Keratinocyte (primary cell): ENCODE data around the gene MCRIP2. TPM values are rescaled to one million over a fixed set of nuclear protein-coding genes. Genes with fewer than 3 reads are reported as not detected.

Experiments
- DNase-seq: peaks from one replicate; pipeline ENCODE4 v3.0.0-alpha.2; 2011; ENCODE audit warnings: low read depth, missing footprints, low spot score
- FAIRE-seq: peaks from 2 replicates; lab custom pipeline; 2011; peaks lifted over from hg19 to GRCh38; lab: Jason Lieb, UNC
- H2AFZ ChIP-seq: 2 replicates; pipeline ENCODE4 v1.6.0; 2012; ENCODE audit warnings: low read length, control low read depth, inconsistent platforms; ENCODE audit not compliant: control insufficient read depth
- H3K27ac ChIP-seq: 2 replicates; pipeline ENCODE4 v1.5.1; 2011; ENCODE audit warnings: low read length; ENCODE audit not compliant: control insufficient read depth, insufficient read depth
- H3K27me3 ChIP-seq: 3 replicates; pipeline ENCODE4 v1.6.0; 2011; ENCODE audit warnings: low read length; ENCODE audit not compliant: control insufficient read depth, insufficient read depth; ENCODE audit errors: extremely low read depth
- H3K36me3 ChIP-seq, 2 experiments: 2 replicates in 1 of 2; 3 replicates in 1 of 2; pipeline ENCODE4 v1.5.1; 2011; ENCODE audit warnings: low read length in 2 of 2, mild to moderate bottlenecking in 1 of 2; ENCODE audit not compliant: control insufficient read depth in 2 of 2, insufficient read depth in 2 of 2; ENCODE audit errors: extremely low read depth in 1 of 2
- H3K4me1 ChIP-seq: 3 replicates; pipeline ENCODE4 v1.5.1; 2011; ENCODE audit warnings: low read length; ENCODE audit not compliant: control insufficient read depth, insufficient read depth; ENCODE audit errors: extremely low read depth
- H3K4me2 ChIP-seq: 3 replicates; pipeline ENCODE4 v1.6.0; 2011; ENCODE audit warnings: low read depth, low read length; ENCODE audit not compliant: control insufficient read depth, insufficient read depth; ENCODE audit errors: extremely low read depth
- H3K4me3 ChIP-seq, 3 experiments: fragments of 200-600 bp in 1 of 3; sonication (generic) in 1 of 3; 2 replicates in 2 of 3; 3 replicates in 1 of 3; pipeline ENCODE4 v1.5.1; 2011 to 2016; ENCODE audit warnings: low read length in 3 of 3, mild to moderate bottlenecking in 3 of 3, control low read depth in 2 of 3, inconsistent platforms in 1 of 3, low read depth in 1 of 3, mixed read lengths in 1 of 3, mixed run types in 1 of 3, moderate library complexity in 1 of 3; ENCODE audit not compliant: control insufficient read depth in 2 of 3, insufficient read depth in 2 of 3; ENCODE audit errors: extremely low read depth in 1 of 3
- H3K79me2 ChIP-seq: 2 replicates; pipeline ENCODE4 v1.6.0; 2012; ENCODE audit warnings: low read length; ENCODE audit not compliant: control insufficient read depth, insufficient read depth
- H3K9ac ChIP-seq: 3 replicates; pipeline ENCODE4 v1.6.0; 2011; ENCODE audit warnings: low read length; ENCODE audit not compliant: control insufficient read depth, insufficient read depth; ENCODE audit errors: extremely low read depth
- H3K9me1 ChIP-seq: 3 replicates; pipeline ENCODE4 v1.6.0; 2011; ENCODE audit warnings: low read length; ENCODE audit not compliant: control insufficient read depth, insufficient read depth; ENCODE audit errors: extremely low read depth
- H3K9me3 ChIP-seq: 2 replicates; pipeline ENCODE4 v1.5.1; 2012; ENCODE audit warnings: low read depth, low read length; ENCODE audit not compliant: control insufficient read depth
- H4K20me1 ChIP-seq: 3 replicates; pipeline ENCODE4 v1.6.0; 2011; ENCODE audit warnings: low read length; ENCODE audit not compliant: control insufficient read depth, insufficient read depth; ENCODE audit errors: extremely low read depth
- CTCF ChIP-seq, 3 experiments: IDR thresholded peaks in 1 of 3; conservative IDR thresholded peaks in 1 of 3; optimal IDR thresholded peaks in 1 of 3; 2 replicates in 2 of 3; 3 replicates in 1 of 3; pipeline versions ENCODE3 to v1.5.1; 2011; ENCODE audit warnings: low read length in 3 of 3, mild to moderate bottlenecking in 3 of 3, moderate library complexity in 2 of 3, control low read depth in 1 of 3, inconsistent platforms in 1 of 3; ENCODE audit not compliant: insufficient read depth in 2 of 3; ENCODE audit errors: extremely low read depth in 1 of 3
- EZH2 ChIP-seq: IDR thresholded peaks from one replicate; pipeline ENCODE4 v1.6.1; 2012; ENCODE audit warnings: inconsistent platforms, mild to moderate bottlenecking, low read length, moderate library complexity
- dilution Hi-C: fragments of 300-500 bp; cut with MboI; formaldehyde crosslinking; loops from one replicate; pipeline ENCODE4 v1.7.0; 2020; ENCODE audit warnings: low sequenced_read_pairs; ENCODE audit not compliant: extremely low pct_ligation_motif_present
- polyA plus RNA-seq, 5 experiments: library from polyadenylated mRNA; depleted of rRNA in 3 of 5; stranded (reverse) in 3 of 5; stranded (forward) in 1 of 5; unstranded in 1 of 5; fragments of >200 nt; gene quantifications; 1 replicate in 1 of 5; 2 replicates in 3 of 5; 3 replicates in 1 of 5; pipeline versions ENCODE4 v1.2.1 to v1.2.3, GENCODE V29; 2011 to 2012; ENCODE audit warnings: missing spikeins in 2 of 5, low read depth in 1 of 5, low replicate concordance in 1 of 5

MCRIP2 gene
- polyA plus RNA-seq, 1 donor (not counting 4 experiments of a cell fraction or from before 2014, with no cell fraction given): 8.1 TPM

DNA sequence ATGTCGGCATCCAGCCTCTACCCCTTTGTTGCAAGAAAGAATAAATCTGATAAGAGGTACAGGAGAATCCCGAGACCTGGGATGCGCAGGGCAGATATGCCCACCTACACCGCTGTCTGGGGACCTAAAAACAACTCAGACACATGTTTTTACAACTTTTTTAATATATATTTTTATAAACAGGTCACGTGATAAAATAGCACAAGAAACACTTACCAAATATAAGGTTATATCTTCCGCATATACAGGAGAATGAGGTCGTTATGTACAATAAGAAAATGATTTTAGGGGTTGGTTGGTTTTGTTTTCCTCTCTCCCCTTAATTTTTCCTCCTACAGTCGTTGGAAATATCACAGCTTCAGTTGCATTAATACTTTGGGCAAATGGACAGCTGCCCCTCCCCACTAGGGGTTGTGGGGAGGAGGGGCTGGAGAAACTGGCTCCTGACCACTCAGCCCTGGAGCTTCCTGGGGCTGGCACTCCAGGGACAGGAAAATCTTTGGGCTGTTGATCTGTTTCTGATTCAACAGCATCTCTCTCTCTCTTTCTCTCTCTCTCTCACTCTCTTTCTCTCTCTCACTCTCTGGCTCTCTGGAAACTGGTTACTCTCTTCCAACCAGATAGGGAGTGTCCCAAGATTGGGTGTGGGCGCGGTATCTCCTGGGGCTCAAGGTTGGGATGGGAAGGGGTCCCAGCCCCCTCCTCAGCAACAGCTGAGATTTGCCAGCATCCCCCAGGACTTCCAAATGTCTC, 50.9 kb downstream of the MCRIP2 start:
- H3K4me1 ChIP-seq: peaks cover 12% of the 10 kb centered on the region
- H3K9ac ChIP-seq: no peak overlapping the region
- no peak overlapping the region for H3K27ac ChIP-seq
- no peaks in the 10 kb centered on the region for H4K20me1 ChIP-seq
- FAIRE-seq: no peak
- no peaks in the 10 kb centered on the region for H3K9me1 ChIP-seq
- no peak overlapping the region for H2AFZ ChIP-seq
- dilution Hi-C loops: no loop called here
- H3K4me3 ChIP-seq: no peak overlapping the region
- H3K79me2 ChIP-seq: peaks cover 5% of the 10 kb centered on the region
- H3K9me3 ChIP-seq: no peaks in the 10 kb centered on the region
- DNase-seq: no peak
- peaks cover 50% of the 10 kb centered on the region for H3K27me3 ChIP-seq
- H3K4me2 ChIP-seq: no peak overlapping the region
- H3K36me3 ChIP-seq: peaks cover 0 to 2% of the 10 kb centered on the region in 2 experiments
- no peak for TF ChIP-seq CTCF (optimal IDR thresholded peaks at IDR 0.05 in 1 of 3, IDR thresholded peaks at IDR 0.05 in 1 of 3, conservative IDR thresholded peaks at IDR 0.05 in 1 of 3; ENCODE audit: extremely low read depth in 1 of 3, insufficient read depth in 2 of 3, low read length in 3 of 3)
- no peak for TF ChIP-seq EZH2

DNA sequence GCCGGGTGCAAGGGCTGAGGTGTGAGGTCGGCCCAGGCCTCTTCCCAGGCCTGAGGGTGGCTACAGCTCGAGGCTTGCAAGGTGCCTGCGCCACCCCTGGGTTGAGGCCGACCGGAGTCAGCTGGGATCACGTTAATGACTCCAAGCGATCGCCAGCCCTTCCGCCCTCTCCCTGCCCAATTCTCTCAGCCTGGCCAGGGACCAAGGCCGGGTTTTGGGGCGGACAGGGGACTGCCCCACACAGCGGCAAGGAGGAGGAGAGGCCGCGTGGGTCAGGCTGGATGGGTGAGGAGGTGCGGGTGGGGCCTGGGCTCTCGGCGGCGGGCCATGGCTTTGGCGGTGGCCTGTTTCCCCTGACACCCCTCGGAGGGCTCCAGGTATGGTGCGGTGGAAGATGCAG, 51.7 kb downstream of the MCRIP2 start:
- Histone ChIP-seq H3K4me1 (peaks cover 12% of the 10 kb centered on the region), H3K4me3 (no peak overlapping the region), H2AFZ (no peak overlapping the region), H4K20me1 (no peaks in the 10 kb centered on the region), H3K9me1 (no peaks in the 10 kb centered on the region), H3K9me3 (no peaks in the 10 kb centered on the region), H3K9ac (no peak overlapping the region), H3K27ac (no peak overlapping the region), H3K4me2 (no peak overlapping the region), H3K79me2 (peaks cover 5% of the 10 kb centered on the region), H3K36me3 (no peaks in the 10 kb centered on the region), H3K27me3 (peaks cover 50% of the 10 kb centered on the region)
- no peak for FAIRE-seq
- TF ChIP-seq CTCF (optimal IDR thresholded peaks at IDR 0.05 in 1 of 3, IDR thresholded peaks at IDR 0.05 in 1 of 3, conservative IDR thresholded peaks at IDR 0.05 in 1 of 3; ENCODE audit: extremely low read depth in 1 of 3, insufficient read depth in 2 of 3, low read length in 3 of 3): no peak
- TF ChIP-seq EZH2: peak; percentile 80
- dilution Hi-C loops: no loop called here
- DNase-seq: no peak
